Measurements from ENCODE around the gene SERF1B. TPM values are rescaled to one million over a fixed set of nuclear protein-coding genes. Genes with fewer than 3 reads are reported as not detected.
"Not testable (repeated sequence)": the region's sequence is repeated elsewhere in the genome, so short reads cannot be mapped to it uniquely, and the experiment has no call there.

SERF1B gene
- total RNA-seq (2011; cell fraction: chromatin; rRNA removed; ENCODE audit: low replicate concordance), result 14.3 and 17.5 TPM in 2 replicates
- 7.6 and 9.5 TPM in 2 replicates for total RNA-seq (2011; cell fraction: nucleolus; rRNA removed)
- total RNA-seq (2011; cell fraction: nucleoplasm; rRNA removed), result 13.6 and 16.6 TPM in 2 replicates
- total RNA-seq (2014; rRNA removed) (31.6 and 34.6 TPM in 2 replicates), total RNA-seq (2014; rRNA removed; fragmentation: Illumina TruSeq; extraction: Trizol) (20.2 and 29.4 TPM in 2 replicates), total RNA-seq (2015; rRNA removed; fragmentation: Illumina TruSeq; extraction: Trizol) (24.1 and 27.3 TPM in 2 replicates), total RNA-seq (2021) (16.1 and 19.6 TPM in 2 replicates), polyA plus RNA-seq (2011; rRNA removed) (14.3 and 26.8 TPM in 2 replicates), polyA plus RNA-seq (2014; fragmentation: Illumina TruSeq; extraction: Trizol) (23.1 and 27.8 TPM in 2 replicates), polyA plus RNA-seq (2014; fragmentation: Nextera tagmentation; extraction: Ambion mirVana) (10 to 100 TPM; 29.0 to 37.9 TPM), polyA plus RNA-seq (2014; rRNA removed) (32.5 and 42.4 TPM in 2 replicates), polyA minus RNA-seq (2011; rRNA and poly(A)+ RNA removed) (5.9 and 7.3 TPM in 2 replicates), Bru-seq, nascent RNA (percentile 45 among the genes with signal in this experiment), BruChase-seq, experiment 1, labeled RNA remaining after a 2-hour chase (percentile 47 among the genes with signal in this experiment), BruChase-seq, experiment 2, labeled RNA remaining after a 6-hour chase (percentile 43 among the genes with signal in this experiment)
- 6.6 and 9.7 TPM in 2 replicates for polyA plus RNA-seq (2011; cell fraction: cytosol; rRNA removed)
- 11.5 and 13.8 TPM in 2 replicates for polyA plus RNA-seq (2011; cell fraction: nucleus; rRNA removed)
- 17.9 and 27.6 TPM in 2 replicates for polyA plus RNA-seq (2012)
- polyA minus RNA-seq (2011; cell fraction: cytosol; rRNA and poly(A)+ RNA removed), result 3.9 and 8.0 TPM in 2 replicates
- polyA minus RNA-seq (2011; cell fraction: nucleus; rRNA and poly(A)+ RNA removed), result 3.9 and 5.6 TPM in 2 replicates
- long read RNA-seq, experiment 1, transcript SERF1B-202 (3 exons, 703 nt), result major isoform, 19 of 23 reads
- long read RNA-seq, experiment 1, partial matches to known transcripts, result 0 of 23 reads
- long read RNA-seq, experiment 1, other reads (novel, unspliced or antisense), result 3 of 23 reads
- long read RNA-seq, experiment 2, transcript SERF1B-202 (3 exons, 703 nt), result major isoform, 9 of 15 reads
- long read RNA-seq, experiment 2, partial matches to known transcripts, result 0 of 15 reads
- long read RNA-seq, experiment 2, other reads (novel, unspliced or antisense), result 5 of 15 reads
- long read RNA-seq, experiment 3, transcript SERF1B-202 (3 exons, 703 nt), result major isoform, 7 of 8 reads
- long read RNA-seq, experiment 3, partial matches to known transcripts, result 0 of 8 reads
- long read RNA-seq, experiment 3, other reads (novel, unspliced or antisense), result 0 of 8 reads

DNA sequence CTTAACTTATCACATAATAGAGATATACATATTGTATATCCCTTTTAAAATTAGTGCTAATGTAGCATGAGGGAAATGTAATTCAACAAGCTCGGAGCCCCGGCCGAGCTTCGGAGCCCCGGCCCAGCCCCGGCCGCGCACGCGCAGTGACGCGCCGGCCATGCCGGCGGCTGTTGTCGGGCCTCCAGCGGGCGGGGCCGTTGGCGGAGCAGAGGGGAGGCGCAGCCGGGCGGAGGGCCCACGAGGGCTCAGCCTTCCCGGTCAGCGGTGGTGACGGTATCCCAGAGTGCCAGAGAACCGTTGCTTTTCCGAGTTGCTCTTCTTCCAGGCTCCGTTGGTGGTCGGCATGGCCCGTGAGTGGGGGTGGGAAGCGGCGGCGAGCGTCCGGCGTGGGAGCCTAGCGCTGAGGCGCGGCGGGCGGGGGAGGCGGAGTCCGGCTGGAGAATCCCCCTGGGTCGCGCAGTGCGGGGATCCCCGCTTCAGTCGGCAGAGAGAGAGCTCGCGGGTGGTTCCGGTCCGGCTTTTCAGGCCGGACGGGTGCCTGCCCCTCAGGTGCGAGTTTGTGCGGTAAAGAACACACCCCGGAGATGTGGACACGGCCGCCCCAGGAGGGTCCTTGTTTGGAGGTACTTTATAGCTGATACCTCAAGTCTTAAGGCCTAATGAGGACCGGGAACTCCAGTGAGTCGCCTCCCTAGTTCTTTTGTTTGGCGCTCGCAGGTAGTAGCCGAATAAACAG lies at the start of gene SERF1B:
Gene SERF1B (plus strand): TSS at position 146 of the 739 bp plus-strand sequence. CDS start 201 bp downstream, at position 347.
- H3K4me3 ChIP-seq; in situ Hi-C loops (cut with MboI); H3K27me3 ChIP-seq (ENCODE audit: control insufficient read depth in 2 of 2, insufficient read depth in 2 of 2, low read length in 2 of 2); FAIRE-seq; CTCF ChIA-PET (ENCODE audit: low intra/inter-chr PET ratio); intact Hi-C loops (cut with micrococcal nuclease); H3K9me3 ChIP-seq (replicated peaks; ENCODE audit: control insufficient read depth, insufficient read depth, low read depth, low read length); H3K9me1 ChIP-seq (ENCODE audit: control insufficient read depth, insufficient read depth, low read length); DNase-seq (ENCODE audit: extremely low read depth in 1 of 4, low spot score in 3 of 4); BruUV-seq (replicated peaks); H3K27ac ChIP-seq (ENCODE audit: extremely low read depth, low read depth, low read length); H4K20me1 ChIP-seq (replicated peaks; ENCODE audit: control insufficient read depth, insufficient read depth, low read length); H3K79me2 ChIP-seq (ENCODE audit: control insufficient read depth, insufficient read depth, low read length); H2AFZ ChIP-seq (ENCODE audit: low read depth, low read length); H3K36me3 ChIP-seq (ENCODE audit: control insufficient read depth, insufficient read depth, low read length); H3K4me1 ChIP-seq (replicated peaks in 1 of 2; ENCODE audit: control insufficient read depth in 2 of 2, insufficient read depth in 2 of 2, low read length in 2 of 2); POLR2A ChIA-PET; H3K9ac ChIP-seq (ENCODE audit: insufficient read depth in 1 of 2, low read depth in 2 of 2, low read length in 2 of 2); H3K4me2 ChIP-seq (ENCODE audit: insufficient read depth, low read length): not testable (repeated sequence)
- WGBS (ENCODE audit: insufficient coverage, low coverage, missing lambda C conversion rate), result no CpG with 5 or more reads among the region's 66 CpGs
- ATAC-seq, result peak; percentile 98

DNA sequence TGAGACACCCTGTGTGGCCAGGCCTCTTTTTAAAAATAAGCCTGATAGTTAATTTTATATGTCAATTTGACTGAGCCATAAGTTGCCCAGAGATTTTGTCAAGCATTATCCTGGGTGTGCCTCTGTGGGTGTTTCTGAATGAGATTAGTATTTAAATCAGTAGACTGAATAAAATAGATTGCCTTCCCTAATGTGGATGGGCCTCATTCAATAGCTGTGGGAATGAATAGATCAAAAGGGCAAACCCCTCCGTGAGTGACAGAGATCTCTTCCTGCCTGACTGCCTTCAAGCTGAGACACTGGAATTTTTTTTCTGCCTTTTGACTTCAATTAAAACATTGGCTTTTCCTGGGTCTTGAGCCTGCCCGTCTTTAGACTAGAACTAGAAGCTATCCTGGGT lies 33.3 kb upstream of the SERF1B start:
- WGBS (ENCODE audit: insufficient coverage, low coverage, missing lambda C conversion rate), result no CpG with 5 or more reads among the region's 2 CpGs
- H3K9me1 ChIP-seq (ENCODE audit: control insufficient read depth, insufficient read depth, low read length); H3K9me3 ChIP-seq (replicated peaks; ENCODE audit: control insufficient read depth, insufficient read depth, low read depth, low read length); BruUV-seq (replicated peaks); H3K4me1 ChIP-seq (replicated peaks in 1 of 2; ENCODE audit: control insufficient read depth in 2 of 2, insufficient read depth in 2 of 2, low read length in 2 of 2); H3K4me3 ChIP-seq; FAIRE-seq; CTCF ChIA-PET (ENCODE audit: low intra/inter-chr PET ratio); H3K9ac ChIP-seq (ENCODE audit: insufficient read depth in 1 of 2, low read depth in 2 of 2, low read length in 2 of 2); DNase-seq (ENCODE audit: extremely low read depth in 1 of 4, low spot score in 3 of 4); intact Hi-C loops (cut with micrococcal nuclease); H3K79me2 ChIP-seq (ENCODE audit: control insufficient read depth, insufficient read depth, low read length); H4K20me1 ChIP-seq (replicated peaks; ENCODE audit: control insufficient read depth, insufficient read depth, low read length); H2AFZ ChIP-seq (ENCODE audit: low read depth, low read length); H3K27ac ChIP-seq (ENCODE audit: extremely low read depth, low read depth, low read length); H3K36me3 ChIP-seq (ENCODE audit: control insufficient read depth, insufficient read depth, low read length); H3K27me3 ChIP-seq (ENCODE audit: control insufficient read depth in 2 of 2, insufficient read depth in 2 of 2, low read length in 2 of 2); ATAC-seq; POLR2A ChIA-PET; H3K4me2 ChIP-seq (ENCODE audit: insufficient read depth, low read length); in situ Hi-C loops (cut with MboI): not testable (repeated sequence)

DNA sequence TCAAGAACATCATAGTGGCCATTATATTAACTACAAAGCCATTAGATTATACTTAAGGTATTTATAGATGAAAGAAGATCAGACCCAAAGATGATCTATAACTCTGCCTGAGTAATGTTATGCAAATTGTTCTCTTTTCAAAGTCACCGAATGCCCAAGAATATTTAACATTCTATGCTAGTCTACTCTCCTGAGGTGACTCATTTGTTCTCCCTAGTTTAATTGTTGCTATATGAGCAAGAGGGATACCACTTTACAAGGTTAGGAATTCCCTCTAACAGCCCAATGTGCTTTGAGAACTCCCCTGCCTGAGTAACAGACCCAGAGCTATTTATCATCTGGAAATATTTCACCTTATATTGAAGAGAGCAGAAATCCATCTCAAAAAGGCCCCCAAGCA lies 29.5 kb upstream of the SERF1B start:
- H3K4me1 ChIP-seq (replicated peaks in 1 of 2; ENCODE audit: control insufficient read depth in 2 of 2, insufficient read depth in 2 of 2, low read length in 2 of 2); H4K20me1 ChIP-seq (replicated peaks; ENCODE audit: control insufficient read depth, insufficient read depth, low read length); ATAC-seq; H3K4me3 ChIP-seq; in situ Hi-C loops (cut with MboI); POLR2A ChIA-PET; H3K4me2 ChIP-seq (ENCODE audit: insufficient read depth, low read length); H3K9ac ChIP-seq (ENCODE audit: insufficient read depth in 1 of 2, low read depth in 2 of 2, low read length in 2 of 2); H3K9me1 ChIP-seq (ENCODE audit: control insufficient read depth, insufficient read depth, low read length); DNase-seq (ENCODE audit: extremely low read depth in 1 of 4, low spot score in 3 of 4); FAIRE-seq; BruUV-seq (replicated peaks); CTCF ChIA-PET (ENCODE audit: low intra/inter-chr PET ratio); H3K79me2 ChIP-seq (ENCODE audit: control insufficient read depth, insufficient read depth, low read length); intact Hi-C loops (cut with micrococcal nuclease); H3K9me3 ChIP-seq (replicated peaks; ENCODE audit: control insufficient read depth, insufficient read depth, low read depth, low read length); H3K27ac ChIP-seq (ENCODE audit: extremely low read depth, low read depth, low read length); H3K27me3 ChIP-seq (ENCODE audit: control insufficient read depth in 2 of 2, insufficient read depth in 2 of 2, low read length in 2 of 2); H2AFZ ChIP-seq (ENCODE audit: low read depth, low read length); H3K36me3 ChIP-seq (ENCODE audit: control insufficient read depth, insufficient read depth, low read length): not testable (repeated sequence)
- no CpG with 5 or more reads among the region's 1 CpG for WGBS (ENCODE audit: insufficient coverage, low coverage, missing lambda C conversion rate)

Data from K562 (cell line).